ENCODE measurements around the gene SLC27A5.

DNA sequence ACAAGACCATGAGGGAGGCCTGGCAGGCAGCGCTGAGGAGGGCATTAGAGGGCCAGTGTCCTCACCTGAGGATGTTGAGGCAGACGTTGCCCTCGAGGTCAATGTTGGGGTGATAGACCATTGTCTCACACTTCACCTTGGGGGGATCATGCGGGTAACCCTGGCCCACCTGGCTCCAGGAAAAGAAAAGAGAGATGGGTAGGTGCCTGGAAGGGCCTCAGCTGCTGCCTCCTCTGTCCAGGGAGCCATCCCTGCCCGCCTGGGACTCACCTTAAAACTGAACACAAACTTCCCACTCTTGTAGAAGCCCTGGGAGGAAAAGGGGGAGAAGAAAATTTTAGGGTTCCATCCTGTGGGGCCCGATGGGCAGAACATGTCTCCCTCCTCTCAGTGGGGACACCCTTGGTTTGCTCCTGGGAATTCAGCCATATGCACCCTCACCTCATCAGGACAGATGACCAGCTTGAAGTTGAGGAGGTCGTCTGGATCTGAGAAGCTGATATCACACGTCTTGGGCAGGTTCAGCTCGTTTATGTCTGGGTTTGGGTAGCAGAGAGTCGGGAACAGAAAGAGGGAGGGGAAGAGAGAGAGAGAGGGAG is 44.9 kb upstream of the SLC27A5 start:
- TF ChIP-seq POLR2A (IDR thresholded peaks at IDR 0.05): no peak
- TF ChIP-seq, protein P1, sequence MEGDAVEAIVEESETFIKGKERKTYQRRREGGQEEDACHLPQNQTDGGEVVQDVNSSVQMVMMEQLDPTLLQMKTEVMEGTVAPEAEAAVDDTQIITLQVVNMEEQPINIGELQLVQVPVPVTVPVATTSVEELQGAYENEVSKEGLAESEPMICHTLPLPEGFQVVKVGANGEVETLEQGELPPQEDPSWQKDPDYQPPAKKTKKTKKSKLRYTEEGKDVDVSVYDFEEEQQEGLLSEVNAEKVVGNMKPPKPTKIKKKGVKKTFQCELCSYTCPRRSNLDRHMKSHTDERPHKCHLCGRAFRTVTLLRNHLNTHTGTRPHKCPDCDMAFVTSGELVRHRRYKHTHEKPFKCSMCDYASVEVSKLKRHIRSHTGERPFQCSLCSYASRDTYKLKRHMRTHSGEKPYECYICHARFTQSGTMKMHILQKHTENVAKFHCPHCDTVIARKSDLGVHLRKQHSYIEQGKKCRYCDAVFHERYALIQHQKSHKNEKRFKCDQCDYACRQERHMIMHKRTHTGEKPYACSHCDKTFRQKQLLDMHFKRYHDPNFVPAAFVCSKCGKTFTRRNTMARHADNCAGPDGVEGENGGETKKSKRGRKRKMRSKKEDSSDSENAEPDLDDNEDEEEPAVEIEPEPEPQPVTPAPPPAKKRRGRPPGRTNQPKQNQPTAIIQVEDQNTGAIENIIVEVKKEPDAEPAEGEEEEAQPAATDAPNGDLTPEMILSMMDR (IDR thresholded peaks at IDR 0.05): no peak
